ENCODE measurements around the gene SMAD5.

Gene SMAD5

GRCh38 chr5:136212252-136212721 is 79.6 kb downstream of the SMAD5 start:
- in situ Hi-C loops (cut with MboI; ENCODE audit: low sequenced_read_pairs): no loop called here

- in situ Hi-C loops (cut with MboI; ENCODE audit: low sequenced_read_pairs): no loop called here
Observed at GRCh38 chr5:136213919-136214493, 81.4 kb downstream of the SMAD5 start.

- in situ Hi-C loops (cut with MboI; ENCODE audit: low sequenced_read_pairs): no loop called here
Observed at GRCh38 chr5:136215812-136216211, 83.2 kb downstream of the SMAD5 start.

GRCh38 chr5:136216230-136216629 is 83.6 kb downstream of the SMAD5 start:
- in situ Hi-C loops (cut with MboI; ENCODE audit: low sequenced_read_pairs): no loop called here

- in situ Hi-C loops (cut with MboI; ENCODE audit: low sequenced_read_pairs): no loop called here
Observed at GRCh38 chr5:136221340-136221739, 88.7 kb downstream of the SMAD5 start.

GRCh38 chr5:136222580-136223235 is 90.1 kb downstream of the SMAD5 start:
- in situ Hi-C loops (cut with MboI; ENCODE audit: low sequenced_read_pairs): no loop called here

- in situ Hi-C loops (cut with MboI; ENCODE audit: low sequenced_read_pairs): no loop called here
Observed at GRCh38 chr5:136225796-136226195, 93.2 kb downstream of the SMAD5 start.

GRCh38 chr5:136226401-136226800 is 93.8 kb downstream of the SMAD5 start:
- in situ Hi-C loops (cut with MboI; ENCODE audit: low sequenced_read_pairs): no loop called here

- in situ Hi-C loops (cut with MboI; ENCODE audit: low sequenced_read_pairs): no loop called here
Observed at GRCh38 chr5:136228136-136228757, 95.6 kb downstream of the SMAD5 start.

- in situ Hi-C loops (cut with MboI; ENCODE audit: low sequenced_read_pairs): no loop called here
Observed at GRCh38 chr5:136230176-136230575, 97.5 kb downstream of the SMAD5 start.

GRCh38 chr5:136232316-136232715 is 99.7 kb downstream of the SMAD5 start:
- in situ Hi-C loops (cut with MboI; ENCODE audit: low sequenced_read_pairs): no loop called here

All from hTERT RPE-1 (cell line).